ENCODE data around the gene COQ2. TPM values are rescaled to one million over a fixed set of nuclear protein-coding genes. Genes with fewer than 3 reads are reported as not detected.

The COQ2 gene
- total and polyA plus RNA-seq, 2 experiments from 2014 or later: 21.1 to 25.3 TPM

DNA sequence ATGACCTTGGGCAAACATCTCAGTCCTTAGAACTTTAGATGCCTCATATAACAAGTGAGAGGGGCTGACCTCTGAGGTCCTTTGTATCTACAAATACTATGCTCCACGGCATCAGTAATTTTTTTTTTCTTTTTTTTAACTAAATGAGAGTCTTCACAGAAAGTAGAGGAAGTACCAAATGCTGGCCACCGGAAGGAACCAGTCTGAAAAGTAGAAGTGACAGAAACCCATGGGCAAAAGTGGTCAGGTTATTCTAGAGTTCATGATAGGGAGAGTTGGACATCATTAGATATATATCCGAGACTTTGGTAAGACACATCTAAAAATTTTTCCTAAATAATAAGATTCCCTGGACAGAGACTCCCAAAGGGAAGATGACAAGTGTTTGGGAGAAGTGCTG, 53.7 kb downstream of the COQ2 start:
- H3K27ac ChIP-seq (ENCODE audit: low read depth): no peak overlapping the region
- no peak overlapping the region for H2AFZ ChIP-seq
- ATAC-seq: no peak
- no peak overlapping the region for H3K4me3 ChIP-seq
- H3K27me3 ChIP-seq (ENCODE audit: insufficient read depth): no peaks in the 10 kb centered on the region
- H3K36me3 Mint-ChIP-seq (ENCODE audit: low read depth): no peaks in the 10 kb centered on the region
- H3K9me2 ChIP-seq (ENCODE audit: insufficient read depth): peaks cover 10% of the 10 kb centered on the region; the same call in 1 of the 2 replicates
- H4K20me1 ChIP-seq (replicated peaks; ENCODE audit: insufficient read depth): no peaks in the 10 kb centered on the region
- no peaks in the 10 kb centered on the region for H3K79me2 ChIP-seq (replicated peaks; ENCODE audit: insufficient read depth)
- no peak overlapping the region for H3K4me3 Mint-ChIP-seq
- no peak for DNase-seq (ENCODE audit: low spot score)
- no peak overlapping the region for H3K4me2 ChIP-seq
- H3K36me3 ChIP-seq (ENCODE audit: insufficient read depth): no peaks in the 10 kb centered on the region
- H3F3A ChIP-seq (replicated peaks; ENCODE audit: low read depth): no peaks in the 10 kb centered on the region
- no peak overlapping the region for H3K27ac Mint-ChIP-seq
- peaks cover 9% of the 10 kb centered on the region; the same call in 2 of the 3 replicates for H3K4me1 Mint-ChIP-seq
- no peaks in the 10 kb centered on the region for H3K4me1 ChIP-seq (ENCODE audit: insufficient read depth)
- H3K9me3 Mint-ChIP-seq: no peaks in the 10 kb centered on the region
- no peak for TF ChIP-seq EZH2phosphoT487 (IDR thresholded peaks at IDR 0.05; ENCODE audit: unreplicated experiment)
- no peak for TF ChIP-seq POLR2AphosphoS5 (IDR thresholded peaks at IDR 0.05; ENCODE audit: low read depth)
- TF ChIP-seq JUNB (IDR thresholded peaks at IDR 0.05; ENCODE audit: unreplicated experiment): no peak
- TF ChIP-seq, protein P1, sequence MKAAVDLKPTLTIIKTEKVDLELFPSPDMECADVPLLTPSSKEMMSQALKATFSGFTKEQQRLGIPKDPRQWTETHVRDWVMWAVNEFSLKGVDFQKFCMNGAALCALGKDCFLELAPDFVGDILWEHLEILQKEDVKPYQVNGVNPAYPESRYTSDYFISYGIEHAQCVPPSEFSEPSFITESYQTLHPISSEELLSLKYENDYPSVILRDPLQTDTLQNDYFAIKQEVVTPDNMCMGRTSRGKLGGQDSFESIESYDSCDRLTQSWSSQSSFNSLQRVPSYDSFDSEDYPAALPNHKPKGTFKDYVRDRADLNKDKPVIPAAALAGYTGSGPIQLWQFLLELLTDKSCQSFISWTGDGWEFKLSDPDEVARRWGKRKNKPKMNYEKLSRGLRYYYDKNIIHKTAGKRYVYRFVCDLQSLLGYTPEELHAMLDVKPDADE (IDR thresholded peaks at IDR 0.05): no peak
- TF ChIP-seq, protein P2, sequence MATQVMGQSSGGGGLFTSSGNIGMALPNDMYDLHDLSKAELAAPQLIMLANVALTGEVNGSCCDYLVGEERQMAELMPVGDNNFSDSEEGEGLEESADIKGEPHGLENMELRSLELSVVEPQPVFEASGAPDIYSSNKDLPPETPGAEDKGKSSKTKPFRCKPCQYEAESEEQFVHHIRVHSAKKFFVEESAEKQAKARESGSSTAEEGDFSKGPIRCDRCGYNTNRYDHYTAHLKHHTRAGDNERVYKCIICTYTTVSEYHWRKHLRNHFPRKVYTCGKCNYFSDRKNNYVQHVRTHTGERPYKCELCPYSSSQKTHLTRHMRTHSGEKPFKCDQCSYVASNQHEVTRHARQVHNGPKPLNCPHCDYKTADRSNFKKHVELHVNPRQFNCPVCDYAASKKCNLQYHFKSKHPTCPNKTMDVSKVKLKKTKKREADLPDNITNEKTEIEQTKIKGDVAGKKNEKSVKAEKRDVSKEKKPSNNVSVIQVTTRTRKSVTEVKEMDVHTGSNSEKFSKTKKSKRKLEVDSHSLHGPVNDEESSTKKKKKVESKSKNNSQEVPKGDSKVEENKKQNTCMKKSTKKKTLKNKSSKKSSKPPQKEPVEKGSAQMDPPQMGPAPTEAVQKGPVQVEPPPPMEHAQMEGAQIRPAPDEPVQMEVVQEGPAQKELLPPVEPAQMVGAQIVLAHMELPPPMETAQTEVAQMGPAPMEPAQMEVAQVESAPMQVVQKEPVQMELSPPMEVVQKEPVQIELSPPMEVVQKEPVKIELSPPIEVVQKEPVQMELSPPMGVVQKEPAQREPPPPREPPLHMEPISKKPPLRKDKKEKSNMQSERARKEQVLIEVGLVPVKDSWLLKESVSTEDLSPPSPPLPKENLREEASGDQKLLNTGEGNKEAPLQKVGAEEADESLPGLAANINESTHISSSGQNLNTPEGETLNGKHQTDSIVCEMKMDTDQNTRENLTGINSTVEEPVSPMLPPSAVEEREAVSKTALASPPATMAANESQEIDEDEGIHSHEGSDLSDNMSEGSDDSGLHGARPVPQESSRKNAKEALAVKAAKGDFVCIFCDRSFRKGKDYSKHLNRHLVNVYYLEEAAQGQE (IDR thresholded peaks at IDR 0.05; ENCODE audit: unreplicated experiment): no peak
- no peak for TF ChIP-seq EZH2 (IDR thresholded peaks at IDR 0.05; ENCODE audit: low read depth, unreplicated experiment)
- TF ChIP-seq, protein P3, sequence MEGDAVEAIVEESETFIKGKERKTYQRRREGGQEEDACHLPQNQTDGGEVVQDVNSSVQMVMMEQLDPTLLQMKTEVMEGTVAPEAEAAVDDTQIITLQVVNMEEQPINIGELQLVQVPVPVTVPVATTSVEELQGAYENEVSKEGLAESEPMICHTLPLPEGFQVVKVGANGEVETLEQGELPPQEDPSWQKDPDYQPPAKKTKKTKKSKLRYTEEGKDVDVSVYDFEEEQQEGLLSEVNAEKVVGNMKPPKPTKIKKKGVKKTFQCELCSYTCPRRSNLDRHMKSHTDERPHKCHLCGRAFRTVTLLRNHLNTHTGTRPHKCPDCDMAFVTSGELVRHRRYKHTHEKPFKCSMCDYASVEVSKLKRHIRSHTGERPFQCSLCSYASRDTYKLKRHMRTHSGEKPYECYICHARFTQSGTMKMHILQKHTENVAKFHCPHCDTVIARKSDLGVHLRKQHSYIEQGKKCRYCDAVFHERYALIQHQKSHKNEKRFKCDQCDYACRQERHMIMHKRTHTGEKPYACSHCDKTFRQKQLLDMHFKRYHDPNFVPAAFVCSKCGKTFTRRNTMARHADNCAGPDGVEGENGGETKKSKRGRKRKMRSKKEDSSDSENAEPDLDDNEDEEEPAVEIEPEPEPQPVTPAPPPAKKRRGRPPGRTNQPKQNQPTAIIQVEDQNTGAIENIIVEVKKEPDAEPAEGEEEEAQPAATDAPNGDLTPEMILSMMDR (conservative IDR thresholded peaks at IDR 0.05; ENCODE audit: low read depth in 2 of 2): no peak
- TF ChIP-seq ZNF114 (CRISPR knock-in tag; IDR thresholded peaks at IDR 0.05): no peak
- no peak for TF ChIP-seq ZNF331 (CRISPR knock-in tag; IDR thresholded peaks at IDR 0.05; ENCODE audit: low read depth)
- TF ChIP-seq STAT1 (IDR thresholded peaks at IDR 0.05; ENCODE audit: unreplicated experiment): no peak
- TF ChIP-seq, protein P4, sequence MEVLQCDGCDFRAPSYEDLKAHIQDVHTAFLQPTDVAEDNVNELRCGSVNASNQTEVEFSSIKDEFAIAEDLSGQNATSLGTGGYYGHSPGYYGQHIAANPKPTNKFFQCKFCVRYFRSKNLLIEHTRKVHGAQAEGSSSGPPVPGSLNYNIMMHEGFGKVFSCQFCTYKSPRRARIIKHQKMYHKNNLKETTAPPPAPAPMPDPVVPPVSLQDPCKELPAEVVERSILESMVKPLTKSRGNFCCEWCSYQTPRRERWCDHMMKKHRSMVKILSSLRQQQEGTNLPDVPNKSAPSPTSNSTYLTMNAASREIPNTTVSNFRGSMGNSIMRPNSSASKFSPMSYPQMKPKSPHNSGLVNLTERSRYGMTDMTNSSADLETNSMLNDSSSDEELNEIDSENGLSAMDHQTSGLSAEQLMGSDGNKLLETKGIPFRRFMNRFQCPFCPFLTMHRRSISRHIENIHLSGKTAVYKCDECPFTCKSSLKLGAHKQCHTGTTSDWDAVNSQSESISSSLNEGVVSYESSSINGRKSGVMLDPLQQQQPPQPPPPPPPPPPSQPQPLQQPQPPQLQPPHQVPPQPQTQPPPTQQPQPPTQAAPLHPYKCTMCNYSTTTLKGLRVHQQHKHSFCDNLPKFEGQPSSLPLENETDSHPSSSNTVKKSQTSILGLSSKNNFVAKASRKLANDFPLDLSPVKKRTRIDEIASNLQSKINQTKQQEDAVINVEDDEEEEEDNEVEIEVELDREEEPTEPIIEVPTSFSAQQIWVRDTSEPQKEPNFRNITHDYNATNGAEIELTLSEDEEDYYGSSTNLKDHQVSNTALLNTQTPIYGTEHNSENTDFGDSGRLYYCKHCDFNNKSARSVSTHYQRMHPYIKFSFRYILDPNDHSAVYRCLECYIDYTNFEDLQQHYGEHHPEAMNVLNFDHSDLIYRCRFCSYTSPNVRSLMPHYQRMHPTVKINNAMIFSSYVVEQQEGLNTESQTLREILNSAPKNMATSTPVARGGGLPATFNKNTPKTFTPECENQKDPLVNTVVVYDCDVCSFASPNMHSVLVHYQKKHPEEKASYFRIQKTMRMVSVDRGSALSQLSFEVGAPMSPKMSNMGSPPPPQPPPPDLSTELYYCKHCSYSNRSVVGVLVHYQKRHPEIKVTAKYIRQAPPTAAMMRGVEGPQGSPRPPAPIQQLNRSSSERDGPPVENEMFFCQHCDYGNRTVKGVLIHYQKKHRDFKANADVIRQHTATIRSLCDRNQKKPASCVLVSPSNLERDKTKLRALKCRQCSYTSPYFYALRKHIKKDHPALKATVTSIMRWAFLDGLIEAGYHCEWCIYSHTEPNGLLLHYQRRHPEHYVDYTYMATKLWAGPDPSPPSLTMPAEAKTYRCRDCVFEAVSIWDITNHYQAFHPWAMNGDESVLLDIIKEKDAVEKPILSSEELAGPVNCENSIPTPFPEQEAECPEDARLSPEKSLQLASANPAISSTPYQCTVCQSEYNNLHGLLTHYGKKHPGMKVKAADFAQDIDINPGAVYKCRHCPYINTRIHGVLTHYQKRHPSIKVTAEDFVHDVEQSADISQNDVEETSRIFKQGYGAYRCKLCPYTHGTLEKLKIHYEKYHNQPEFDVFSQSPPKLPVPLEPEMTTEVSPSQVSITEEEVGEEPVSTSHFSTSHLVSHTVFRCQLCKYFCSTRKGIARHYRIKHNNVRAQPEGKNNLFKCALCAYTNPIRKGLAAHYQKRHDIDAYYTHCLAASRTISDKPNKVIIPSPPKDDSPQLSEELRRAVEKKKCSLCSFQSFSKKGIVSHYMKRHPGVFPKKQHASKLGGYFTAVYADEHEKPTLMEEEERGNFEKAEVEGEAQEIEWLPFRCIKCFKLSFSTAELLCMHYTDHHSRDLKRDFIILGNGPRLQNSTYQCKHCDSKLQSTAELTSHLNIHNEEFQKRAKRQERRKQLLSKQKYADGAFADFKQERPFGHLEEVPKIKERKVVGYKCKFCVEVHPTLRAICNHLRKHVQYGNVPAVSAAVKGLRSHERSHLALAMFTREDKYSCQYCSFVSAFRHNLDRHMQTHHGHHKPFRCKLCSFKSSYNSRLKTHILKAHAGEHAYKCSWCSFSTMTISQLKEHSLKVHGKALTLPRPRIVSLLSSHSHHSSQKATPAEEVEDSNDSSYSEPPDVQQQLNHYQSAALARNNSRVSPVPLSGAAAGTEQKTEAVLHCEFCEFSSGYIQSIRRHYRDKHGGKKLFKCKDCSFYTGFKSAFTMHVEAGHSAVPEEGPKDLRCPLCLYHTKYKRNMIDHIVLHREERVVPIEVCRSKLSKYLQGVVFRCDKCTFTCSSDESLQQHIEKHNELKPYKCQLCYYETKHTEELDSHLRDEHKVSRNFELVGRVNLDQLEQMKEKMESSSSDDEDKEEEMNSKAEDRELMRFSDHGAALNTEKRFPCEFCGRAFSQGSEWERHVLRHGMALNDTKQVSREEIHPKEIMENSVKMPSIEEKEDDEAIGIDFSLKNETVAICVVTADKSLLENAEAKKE (CRISPR knock-in tag; IDR thresholded peaks at IDR 0.05): no peak
- no peak for TF ChIP-seq CREB1 (CRISPR knock-in tag; IDR thresholded peaks at IDR 0.05; ENCODE audit: low read depth)
- no peak for TF ChIP-seq NANOG (IDR thresholded peaks at IDR 0.05; ENCODE audit: borderline replicate concordance)
- H3K27me3 Mint-ChIP-seq (ENCODE audit: insufficient read depth, low read depth, poor library complexity): peaks cover 4% of the 10 kb centered on the region
